H1 (cell line): Measurements from ENCODE around the gene DNAJC11. TPM values are rescaled to one million over a fixed set of nuclear protein-coding genes. Genes with fewer than 3 reads are reported as not detected.

Experiments
- CTCF ChIA-PET: fragments of 300-600 bp; sonication (Branson Sonifier 250); formaldehyde crosslinking; loops from one replicate; lab custom pipeline; 2021; ENCODE audit not compliant: partially characterized antibody; lab: Charles Lee
- POLR2A ChIA-PET: fragments of 300-600 bp; sonication (Branson Sonifier 250); formaldehyde crosslinking; loops from one replicate; lab custom pipeline; 2021; ENCODE audit warnings: inconsistent platforms; ENCODE audit not compliant: partially characterized antibody; lab: Charles Lee
- DNase-seq, 2 experiments: peaks; one replicate each; pipeline versions ENCODE4 v3.0.0 to v3.0.0-alpha.2; 2010 to 2022; ENCODE audit warnings: low spot score in 2 of 2, low read depth in 1 of 2, mixed read lengths in 1 of 2
- FAIRE-seq: peaks from 2 replicates; lab custom pipeline; 2011; peaks lifted over from hg19 to GRCh38; lab: Jason Lieb, UNC
- H2AFZ ChIP-seq: 2 replicates; pipeline ENCODE4 v1.8.1; 2012; ENCODE audit warnings: low read length, inconsistent platforms
- H2AK5ac ChIP-seq: 2 replicates; pipeline ENCODE4 v1.6.1; 2013; ENCODE audit warnings: low read depth, low read length
- H2BK120ac ChIP-seq: replicated peaks from 2 replicates; pipeline ENCODE3; 2013; ENCODE audit warnings: low read depth, low read length, inconsistent platforms
- H2BK12ac ChIP-seq: 2 replicates; pipeline ENCODE4 v1.6.1; 2013; ENCODE audit warnings: low read depth, low read length
- H2BK15ac ChIP-seq: 2 replicates; pipeline ENCODE4 v1.6.1; 2013; ENCODE audit warnings: low read length
- H2BK20ac ChIP-seq: 2 replicates; pipeline ENCODE4 v1.6.1; 2013; ENCODE audit warnings: low read length
- H2BK5ac ChIP-seq: 2 replicates; pipeline ENCODE4 v1.6.1; 2013; ENCODE audit warnings: low read depth, low read length
- H3K14ac ChIP-seq: 2 replicates; pipeline ENCODE4 v1.6.1; 2013; ENCODE audit warnings: inconsistent platforms; ENCODE audit not compliant: insufficient read length
- H3K18ac ChIP-seq: 2 replicates; pipeline ENCODE4 v1.6.1; 2013; ENCODE audit warnings: low read length; ENCODE audit errors: extremely low read depth
- H3K23ac ChIP-seq: 2 replicates; pipeline ENCODE4 v1.6.1; 2013; ENCODE audit warnings: inconsistent platforms; ENCODE audit not compliant: insufficient read length
- H3K23me2 ChIP-seq: 2 replicates; pipeline ENCODE4 v1.6.1; 2013; ENCODE audit warnings: low read depth, low read length
- H3K27ac ChIP-seq: 2 replicates; pipeline ENCODE4 v1.6.1; 2011; ENCODE audit warnings: low read depth, low read length, inconsistent platforms
- H3K27me3 ChIP-seq, 4 experiments: replicated peaks in 1 of 4; 1 replicate in 1 of 4; 2 replicates in 3 of 4; pipeline versions ENCODE4 v1.6.1 to v1.8.1; 2011 to 2013; ENCODE audit warnings: low read length in 3 of 4, mild to moderate bottlenecking in 3 of 4, inconsistent platforms in 2 of 4, mixed read lengths in 2 of 4, moderate library complexity in 1 of 4; ENCODE audit not compliant: control insufficient read depth in 3 of 4, insufficient read depth in 3 of 4; ENCODE audit errors: extremely low read depth in 1 of 4
- H3K36me3 ChIP-seq, 4 experiments: 2 replicates each; pipeline versions ENCODE4 v1.6.1 to v1.8.1; 2011 to 2013; ENCODE audit warnings: mild to moderate bottlenecking in 4 of 4, low read length in 3 of 4, moderate library complexity in 2 of 4, control low read depth in 1 of 4, inconsistent platforms in 1 of 4; ENCODE audit not compliant: insufficient read depth in 4 of 4, control insufficient read depth in 2 of 4
- H3K4ac ChIP-seq: replicated peaks from 2 replicates; pipeline ENCODE3; 2013; ENCODE audit warnings: low read length, low read depth, mixed read lengths, inconsistent platforms; ENCODE audit not compliant: insufficient read length
- H3K4me1 ChIP-seq, 4 experiments: replicated peaks in 1 of 4; 1 replicate in 1 of 4; 2 replicates in 3 of 4; pipeline versions ENCODE4 v1.6.1 to v1.8.1; 2011 to 2013; ENCODE audit warnings: low read length in 3 of 4, inconsistent platforms in 2 of 4, mixed read lengths in 1 of 4; ENCODE audit not compliant: insufficient read depth in 4 of 4, control insufficient read depth in 3 of 4
- H3K4me2 ChIP-seq, 2 experiments: 2 replicates each; pipeline versions ENCODE4 v1.6.1 to v1.8.1; 2011 to 2013; ENCODE audit warnings: low read depth in 2 of 2, low read length in 2 of 2, control low read depth in 1 of 2, inconsistent platforms in 1 of 2, mild to moderate bottlenecking in 1 of 2; ENCODE audit not compliant: insufficient read depth in 1 of 2
- H3K4me3 ChIP-seq, 4 experiments: fragments of 200-600, 300-600 bp in 1 of 4; sonication (generic), shearing (Covaris generic), sonication (Bioruptor Twin) in 1 of 4; 2 replicates each; pipeline versions ENCODE4 v1.5.1 to v1.8.1; 2011 to 2016; ENCODE audit warnings: low read length in 4 of 4, low read depth in 3 of 4, control low read depth in 2 of 4, inconsistent platforms in 2 of 4, mild to moderate bottlenecking in 2 of 4, mixed read lengths in 1 of 4, moderate library complexity in 1 of 4; ENCODE audit not compliant: insufficient read depth in 2 of 4; ENCODE audit errors: extremely low read depth in 1 of 4
- H3K56ac ChIP-seq: replicated peaks from 2 replicates; pipeline ENCODE3; 2013; ENCODE audit warnings: low read depth, mild to moderate bottlenecking, mixed read lengths, low read length, inconsistent platforms; ENCODE audit not compliant: insufficient read length
- H3K79me1 ChIP-seq: 2 replicates; pipeline ENCODE4 v1.6.1; 2013; ENCODE audit warnings: low read depth, low read length, control low read depth
- H3K79me2 ChIP-seq, 2 experiments: 2 replicates each; pipeline versions ENCODE4 v1.6.1 to v1.8.1; 2012 to 2013; ENCODE audit warnings: low read length in 2 of 2, mild to moderate bottlenecking in 2 of 2, inconsistent platforms in 1 of 2; ENCODE audit not compliant: insufficient read depth in 2 of 2, control insufficient read depth in 1 of 2
- H3K9ac ChIP-seq, 4 experiments: replicated peaks in 1 of 4; 1 replicate in 1 of 4; 2 replicates in 3 of 4; pipeline versions ENCODE4 v1.6.1 to v1.8.1; 2011 to 2013; ENCODE audit warnings: low read depth in 3 of 4, low read length in 3 of 4, control low read depth in 2 of 4, mild to moderate bottlenecking in 2 of 4, moderate library complexity in 2 of 4, inconsistent platforms in 1 of 4; ENCODE audit errors: extremely low read depth in 1 of 4
- H3K9me3 ChIP-seq, 2 experiments: 2 replicates each; pipeline versions ENCODE4 v1.6.1 to v1.8.1; 2012 to 2013; ENCODE audit warnings: mild to moderate bottlenecking in 2 of 2, moderate library complexity in 2 of 2, control low read depth in 1 of 2, inconsistent platforms in 1 of 2, low read depth in 1 of 2, low read length in 1 of 2, mixed read lengths in 1 of 2; ENCODE audit not compliant: insufficient read depth in 2 of 2
- H4K20me1 ChIP-seq, 2 experiments: replicated peaks in 1 of 2; 2 replicates each; pipeline versions ENCODE3 to v1.8.1; 2011 to 2013; ENCODE audit warnings: inconsistent platforms in 2 of 2, low read length in 2 of 2, mild to moderate bottlenecking in 1 of 2; ENCODE audit not compliant: insufficient read depth in 2 of 2, control insufficient read depth in 1 of 2
- H4K5ac ChIP-seq: 2 replicates; pipeline ENCODE4 v1.6.1; 2013; ENCODE audit warnings: low read length, low read depth, mixed read lengths, inconsistent platforms; ENCODE audit not compliant: insufficient read length
- H4K8ac ChIP-seq: 2 replicates; pipeline ENCODE4 v1.8.0; 2013; ENCODE audit warnings: mild to moderate bottlenecking, moderate library complexity, low read length, inconsistent platforms; ENCODE audit not compliant: insufficient read depth; ENCODE audit errors: extremely low read depth
- H4K91ac ChIP-seq: replicated peaks from 2 replicates; pipeline ENCODE3; 2013; ENCODE audit warnings: low read length, mixed read lengths, inconsistent platforms; ENCODE audit not compliant: insufficient read length
- HDAC6 ChIP-seq: IDR thresholded peaks from one replicate; pipeline ENCODE4 v1.7.1; 2012; ENCODE audit warnings: low read depth, mild to moderate bottlenecking, inconsistent platforms, low read length, moderate library complexity
- SIN3A ChIP-seq, 2 experiments: IDR thresholded peaks in 1 of 2; conservative IDR thresholded peaks in 1 of 2; 2 replicates each; pipeline ENCODE4 v1.6.1; 2011 to 2012; ENCODE audit warnings: low read length in 2 of 2, improper control_type of control experiment in 1 of 2, low read depth in 1 of 2, mild to moderate bottlenecking in 1 of 2
- SIX5 ChIP-seq: IDR thresholded peaks from 2 replicates; pipeline ENCODE4 v1.6.1; 2011; ENCODE audit warnings: mild to moderate bottlenecking, low read depth, low read length
- SP2 ChIP-seq: IDR thresholded peaks from 2 replicates; pipeline ENCODE4 v1.6.1; 2012; ENCODE audit warnings: mild to moderate bottlenecking, low read length, inconsistent platforms
- SRF ChIP-seq: IDR thresholded peaks from 2 replicates; pipeline ENCODE4 v1.6.1; 2011; ENCODE audit warnings: mild to moderate bottlenecking, low read depth, low read length, moderate library complexity
- TAF1 ChIP-seq: IDR thresholded peaks from 2 replicates; pipeline ENCODE4 v1.6.1; 2011; ENCODE audit warnings: mild to moderate bottlenecking, low read depth, low read length
- WGBS, 2 experiments: shearing (Covaris generic) in 1 of 2; methylation state at CpG; one replicate each; pipeline versions ENCODE4 v1.1.6 to v1.1.7; 2013 to 2015; ENCODE audit warnings: low lambda C conversion rate in 2 of 2, mixed read lengths in 2 of 2, inconsistent platforms in 1 of 2, low coverage in 1 of 2, missing lambda C conversion rate in 1 of 2; ENCODE audit not compliant: insufficient replicate concordance in 2 of 2, insufficient coverage in 1 of 2, insufficient read length in 1 of 2; ENCODE audit errors: extremely low coverage in 1 of 2, missing lambda C conversion rate in 1 of 2; 5-methylcytosine and 5-hydroxymethylcytosine counted together
- polyA plus RNA-seq, 7 experiments: library from polyadenylated mRNA; depleted of rRNA in 3 of 7; stranded (reverse) in 5 of 7; unstranded in 2 of 7; fragments of >200 nt in 5 of 7; fragments of 200-250 nt in 2 of 7; gene quantifications; 1 replicate in 5 of 7; 2 replicates in 1 of 7; 4 replicates in 1 of 7; pipeline versions ENCODE4 v1.2.1 to v1.2.3, GENCODE V29; 2011 to 2013; ENCODE audit warnings: missing spikeins in 2 of 7, mixed read lengths in 2 of 7
- total RNA-seq: library from RNA; stranded (reverse); fragmentation: NEBNext Ultra II Directional; extraction: Animal tissue kit (Norgen Biotek cat#: 25700); gene quantifications from 2 replicates; pipeline ENCODE4 v1.2.1, GENCODE V29; 2021

Gene DNAJC11
- total and polyA plus RNA-seq, 2 of the 8 experiments (the other 6 are each of a cell fraction or from before 2014, with no cell fraction given) = 43.9 to 90.9 TPM

DNA sequence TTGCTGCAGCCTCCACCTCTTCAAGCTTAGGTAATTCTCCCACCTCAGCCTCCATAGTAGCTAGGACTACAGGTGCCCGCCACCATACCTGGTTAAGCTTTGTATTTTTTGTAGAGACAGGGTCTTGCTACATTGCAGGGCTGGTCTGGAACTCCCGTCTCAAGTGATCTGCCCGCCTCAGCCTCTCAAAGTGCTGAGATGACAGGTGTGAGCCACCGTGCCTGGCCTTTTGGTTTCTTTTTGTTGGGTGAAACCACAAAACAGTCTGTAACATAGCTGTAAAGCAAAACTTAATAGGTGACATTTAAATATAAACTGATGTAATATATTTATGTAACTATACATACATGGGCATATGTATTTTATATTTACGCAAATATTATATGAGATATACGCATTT, 3.1 kb upstream of the DNAJC11 start:
- Histone ChIP-seq H2AK5ac (no peak overlapping the region), H4K5ac (no peak overlapping the region), H3K14ac (no peak overlapping the region), H3K23ac (no peak overlapping the region), H3K4me1 (peaks cover 0 to 4% (median 2%) of the 10 kb centered on the region in 4 experiments; a peak in 3 of 7 replicates), H4K20me1 (no peaks in the 10 kb centered on the region), H3K79me2 (peaks cover 12 to 18% of the 10 kb centered on the region in 2 experiments), H3K4ac (no peak overlapping the region), H3K27me3 (peaks cover 0 to 4% (median 1%) of the 10 kb centered on the region in 4 experiments; a peak in 3 of 7 replicates), H4K8ac (no peak overlapping the region; the same call in 1 of the 2 replicates), H4K91ac (no peak overlapping the region), H3K4me3 (no peak overlapping the region)
- CTCF ChIA-PET = interaction anchor here (0.6 to 3.9 kb wide), 4 partner anchors 12 to 185 kb away, joined by 3 to 21 read pairs (median 4); no protein-coding TSS in a partner anchor
- no peak for FAIRE-seq
- 87% methylated on average over 6 of the region's 6 CpGs; no CpG with 5 or more reads in 1 of the 2 experiments for WGBS, 2 experiments
- DNase-seq = no peak
- TF ChIP-seq TAF1 (no peak), SIN3A (conservative IDR thresholded peaks at IDR 0.05 in 1 of 2, IDR thresholded peaks at IDR 0.05 in 1 of 2; ENCODE audit: low read depth in 1 of 2, low read length in 2 of 2) (no peak), SP2 (no peak), HDAC6 (no peak), SIX5 (no peak), SRF (no peak)
- TF ChIP-seq, all 59 proteins: peak for 0
- Histone ChIP-seq H3K27ac (no peak overlapping the region), H2BK20ac (no peak overlapping the region), H2BK12ac (no peak overlapping the region), H3K4me2 (no peak overlapping the region), H3K79me1 (no peaks in the 10 kb centered on the region), H3K18ac (no peak overlapping the region), H3K36me3 (no peaks in the 10 kb centered on the region), H2BK5ac (no peak overlapping the region), H3K9me3 (no peaks in the 10 kb centered on the region), H2BK120ac (no peak overlapping the region), H3K56ac (no peak overlapping the region), H2BK15ac (no peak overlapping the region), H3K9ac (no peak overlapping the region), H3K23me2 (peaks cover 6% of the 10 kb centered on the region; the same call in 1 of the 2 replicates), H2AFZ (no peak overlapping the region)
- POLR2A ChIA-PET = no interaction called here
